Measurements from ENCODE around the gene CLTB. TPM values are rescaled to one million over a fixed set of nuclear protein-coding genes. Genes with fewer than 3 reads are reported as not detected.

The CLTB gene
- total RNA-seq, 4 donors from 2014 or later, result 95.2 to 139 (median 112) TPM

DNA sequence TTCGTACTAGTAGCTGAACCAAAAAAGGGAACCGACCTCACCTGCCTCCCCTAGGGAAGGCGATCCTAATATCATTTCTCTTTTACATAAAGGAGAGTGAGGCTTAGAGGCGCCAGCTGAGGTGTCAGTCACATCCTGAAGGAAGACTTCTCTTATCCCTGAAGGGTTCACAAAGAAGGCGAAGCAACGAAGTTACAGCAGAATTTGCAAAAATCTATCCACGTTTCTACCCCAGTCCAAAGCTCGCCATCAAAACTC lies 54.2 kb downstream of the CLTB start:
- no peak overlapping the region for H3K27ac ChIP-seq
- H3K36me3 ChIP-seq, result peaks cover 0 to 3% of the 10 kb centered on the region in 2 donors
- no peaks in the 10 kb centered on the region for H3K27me3 ChIP-seq
- TF ChIP-seq, protein P1, sequence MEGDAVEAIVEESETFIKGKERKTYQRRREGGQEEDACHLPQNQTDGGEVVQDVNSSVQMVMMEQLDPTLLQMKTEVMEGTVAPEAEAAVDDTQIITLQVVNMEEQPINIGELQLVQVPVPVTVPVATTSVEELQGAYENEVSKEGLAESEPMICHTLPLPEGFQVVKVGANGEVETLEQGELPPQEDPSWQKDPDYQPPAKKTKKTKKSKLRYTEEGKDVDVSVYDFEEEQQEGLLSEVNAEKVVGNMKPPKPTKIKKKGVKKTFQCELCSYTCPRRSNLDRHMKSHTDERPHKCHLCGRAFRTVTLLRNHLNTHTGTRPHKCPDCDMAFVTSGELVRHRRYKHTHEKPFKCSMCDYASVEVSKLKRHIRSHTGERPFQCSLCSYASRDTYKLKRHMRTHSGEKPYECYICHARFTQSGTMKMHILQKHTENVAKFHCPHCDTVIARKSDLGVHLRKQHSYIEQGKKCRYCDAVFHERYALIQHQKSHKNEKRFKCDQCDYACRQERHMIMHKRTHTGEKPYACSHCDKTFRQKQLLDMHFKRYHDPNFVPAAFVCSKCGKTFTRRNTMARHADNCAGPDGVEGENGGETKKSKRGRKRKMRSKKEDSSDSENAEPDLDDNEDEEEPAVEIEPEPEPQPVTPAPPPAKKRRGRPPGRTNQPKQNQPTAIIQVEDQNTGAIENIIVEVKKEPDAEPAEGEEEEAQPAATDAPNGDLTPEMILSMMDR (IDR thresholded peaks at IDR 0.05), result no peak
- TF ChIP-seq POLR2A (IDR thresholded peaks at IDR 0.05), result no peak
- intact Hi-C loops (cut with DNase I), result no loop called here
- peak overlapping the region in 1 of 3 donors; percentile 97 for H3K4me3 ChIP-seq (replicated peaks in 1 of 3)
- H3K4me1 ChIP-seq, result peaks cover 14 to 23% of the 10 kb centered on the region in 2 donors
- no peak for DNase-seq
- WGBS, 2 donors, result 75 to 77% methylated on average over 8 of the region's 8 CpGs
- H3K9me3 ChIP-seq, result no peaks in the 10 kb centered on the region

- peaks cover 14 to 23% of the 10 kb centered on the region in 2 donors for H3K4me1 ChIP-seq
These were observed 54.7 kb downstream of the CLTB start, which contains the start of gene KIAA1191 for GRCh38 chr5:176361437-176362232. Gene KIAA1191, minus strand, starts transcription at chr5:176361764. Its CDS starts 2,256 bp downstream, at chr5:176359508.

DNA sequence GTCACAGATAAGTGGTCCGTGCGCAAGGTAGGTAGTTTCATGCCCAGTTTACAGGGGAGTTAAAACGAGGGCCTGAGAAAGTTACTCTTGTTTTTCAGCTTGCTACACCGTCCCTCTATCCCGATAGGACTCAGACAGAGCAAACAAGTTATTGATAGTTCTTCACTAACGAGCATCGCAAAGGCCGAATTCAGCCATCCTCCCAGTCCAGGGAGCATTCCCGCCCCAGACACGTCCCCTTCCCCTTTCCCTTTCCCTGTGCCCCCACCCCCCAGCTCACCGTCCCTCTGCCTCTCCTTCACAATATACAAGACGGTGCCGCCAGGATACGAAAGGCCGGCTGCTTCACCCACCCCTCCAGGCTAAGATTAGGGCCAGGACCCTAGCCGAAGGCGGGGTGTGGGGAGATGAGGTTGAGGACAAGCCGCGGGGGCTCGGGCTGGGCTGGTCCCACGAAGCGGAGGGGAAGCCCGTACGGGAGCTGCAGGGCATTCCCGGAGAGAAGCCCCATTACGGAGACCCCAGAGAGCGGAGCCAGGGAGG lies 55.4 kb downstream of the CLTB start:
- peak; percentile 15 for DNase-seq

More at GRCh38 chr5:176361437-176362232, 54.7 kb downstream of the CLTB start, which contains the start of gene KIAA1191:
- Histone ChIP-seq H3K4me3 (replicated peaks in 1 of 3) (peak within 1 kb of the TSS; percentile 57 to 99 (median 97)), H3K36me3 (peaks cover 0 to 3% of the 10 kb centered on the region in 2 donors), H3K27me3 (no peaks in the 10 kb centered on the region), H3K27ac (peak within 1 kb of the TSS in 2 of 3 donors; percentile 25 to 69), H3K9me3 (no peaks in the 10 kb centered on the region)
- DNase-seq, result peak; percentile 94
- TF ChIP-seq POLR2A (IDR thresholded peaks at IDR 0.05), result peak; percentile 6 to 98
- TF ChIP-seq, protein P1 (IDR thresholded peaks at IDR 0.05), result peak in 4 of 6 experiments; percentile 11 to 49 (median 18)
- 3 to 4% methylated on average over 21 to 24 of the region's 56 CpGs for WGBS, 2 donors
- intact Hi-C loops (cut with DNase I), result no loop called here

GRCh38 chr5:176359658-176360057 lies 56.7 kb downstream of the CLTB start:
- Histone ChIP-seq H3K27me3 (no peaks in the 10 kb centered on the region), H3K27ac (no peak overlapping the region), H3K9me3 (no peaks in the 10 kb centered on the region), H3K4me1 (peaks cover 11 to 25% of the 10 kb centered on the region in 2 donors), H3K4me3 (replicated peaks in 1 of 3) (no peak overlapping the region), H3K36me3 (peaks cover 3% of the 10 kb centered on the region in 2 donors)
- intact Hi-C loops (cut with DNase I), result no loop called here
- TF ChIP-seq POLR2A (IDR thresholded peaks at IDR 0.05), result no peak
- TF ChIP-seq, protein P1 (IDR thresholded peaks at IDR 0.05), result no peak
- DNase-seq, result no peak
- 75 to 77% methylated on average over 4 of the region's 4 CpGs for WGBS, 2 donors

More for the DNA sequence above, 55.4 kb downstream of the CLTB start:
- peak overlapping the region in 2 of 3 donors; percentile 25 to 69 for H3K27ac ChIP-seq
- peak overlapping the region; percentile 57 to 99 (median 97) for H3K4me3 ChIP-seq (replicated peaks in 1 of 3)
- WGBS, 2 donors, result 2 to 4% methylated on average over 16 to 27 of the region's 27 CpGs
- no peaks in the 10 kb centered on the region for H3K27me3 ChIP-seq
- peaks cover 14 to 25% of the 10 kb centered on the region in 2 donors for H3K4me1 ChIP-seq
- TF ChIP-seq POLR2A (IDR thresholded peaks at IDR 0.05), result no peak
- TF ChIP-seq, protein P1 (IDR thresholded peaks at IDR 0.05), result no peak
- intact Hi-C loops (cut with DNase I), result no loop called here
- peaks cover 0 to 3% of the 10 kb centered on the region in 2 donors for H3K36me3 ChIP-seq
- no peaks in the 10 kb centered on the region for H3K9me3 ChIP-seq

DNA sequence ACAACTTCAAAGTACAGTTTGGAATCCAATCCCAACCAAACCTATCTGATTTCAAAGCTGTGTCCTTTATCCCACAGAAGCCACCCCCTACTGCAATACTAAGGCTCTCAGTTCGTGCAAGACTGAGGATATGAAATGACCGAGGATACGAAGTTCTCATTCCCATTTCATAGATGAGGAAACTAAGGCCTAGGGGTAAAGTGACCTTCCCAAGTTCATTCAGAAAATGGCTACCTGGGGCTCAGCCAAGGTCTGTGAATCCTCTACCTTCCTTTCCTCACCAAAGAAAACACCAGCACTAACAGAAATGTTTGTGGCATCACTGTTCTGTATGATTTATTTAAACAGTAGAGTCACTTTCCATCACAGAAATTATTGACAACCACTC lies 60.2 kb downstream of the CLTB start:
- no peak for DNase-seq
- peaks cover 11 to 24% of the 10 kb centered on the region in 2 donors for H3K4me1 ChIP-seq
- no peak overlapping the region for H3K4me3 ChIP-seq (replicated peaks in 1 of 3)
- 59 to 63% methylated on average over 3 of the region's 3 CpGs for WGBS, 2 donors
- no peak overlapping the region for H3K27ac ChIP-seq
- no peak for TF ChIP-seq POLR2A (IDR thresholded peaks at IDR 0.05)
- TF ChIP-seq, protein P1 (IDR thresholded peaks at IDR 0.05), result no peak
- intact Hi-C loops (cut with DNase I), result no loop called here
- H3K27me3 ChIP-seq, result no peaks in the 10 kb centered on the region
- no peaks in the 10 kb centered on the region for H3K9me3 ChIP-seq
- H3K36me3 ChIP-seq, result peaks cover 17 to 18% of the 10 kb centered on the region in 2 donors

Data from thyroid gland (tissue), 4 donors.